K562 (cell line): Measurements from ENCODE around the gene TSPAN13.

Experiments used
- RAD21 ChIP-seq, 2 experiments: fragments of 250-450 bp in 1 of 2; fragments of 450-650 bp in 1 of 2; sonication (Bioruptor Pico) in 1 of 2; formaldehyde crosslinking in 1 of 2; IDR thresholded peaks in 1 of 2; conservative IDR thresholded peaks in 1 of 2; 2 replicates each; pipeline versions ENCODE4 v1.4.0 to v1.8.0; 2020 to 2022; ENCODE audit warnings: mild to moderate bottlenecking in 2 of 2, moderate library complexity in 1 of 2
- RBBP5 ChIP-seq: fragments of 200-600 bp; sonication (generic); IDR thresholded peaks from 2 replicates; pipeline ENCODE4 v1.6.1; 2012; ENCODE audit warnings: borderline replicate concordance, mild to moderate bottlenecking, low read length, control low read depth, inconsistent platforms; ENCODE audit not compliant: insufficient read depth, poor library complexity, severe bottlenecking
- TBP ChIP-seq: optimal IDR thresholded peaks from 2 replicates; pipeline ENCODE3; 2011; ENCODE audit warnings: low read depth, low read length, improper control_type of control experiment
- ZFX ChIP-seq: sonication (generic); formaldehyde crosslinking; IDR thresholded peaks from 2 replicates; pipeline ENCODE4 v1.8.0; 2022; ENCODE audit warnings: mild to moderate bottlenecking, missing genetic modification reagents, moderate library complexity
- ZNF197 ChIP-seq: fragments of 200-800 bp; sonication (Bioruptor generic); IDR thresholded peaks from 2 replicates; pipeline ENCODE4 v1.6.1; 2016; ENCODE audit warnings: low read depth, missing genetic modification characterization, missing compliant biosample characterization
- ZNF780A ChIP-seq: fragments of 250-450 bp; sonication (Bioruptor Pico); IDR thresholded peaks from 2 replicates; pipeline ENCODE4 v1.5.0; 2021; ENCODE audit warnings: mild to moderate bottlenecking
- TF ChIP-seq, protein P1 (sequence below), 3 experiments: IDR thresholded peaks in 2 of 3; conservative IDR thresholded peaks in 1 of 3; 2 replicates each; pipeline ENCODE4 v1.5.1; 2011 to 2012; ENCODE audit warnings: low read length in 3 of 3, mild to moderate bottlenecking in 3 of 3, control low read depth in 2 of 3, improper control_type of control experiment in 1 of 3, inconsistent platforms in 1 of 3, low read depth in 1 of 3, mixed read lengths in 1 of 3, moderate library complexity in 1 of 3; ENCODE audit not compliant: insufficient read depth in 2 of 3
- TF ChIP-seq, protein P2 (sequence below): fragments of 250-450 bp; sonication (Bioruptor Pico); IDR thresholded peaks from 2 replicates; pipeline ENCODE4 v1.8.0; 2021; ENCODE audit warnings: mild to moderate bottlenecking, moderate library complexity
- TF ChIP-seq, protein P3 (sequence below): fragments of 450-650 bp; IDR thresholded peaks from 2 replicates; pipeline ENCODE4 v1.7.1; 2018; ENCODE audit warnings: mild to moderate bottlenecking, low read depth; ENCODE audit not compliant: partially characterized antibody
- TF ChIP-seq, protein P4 (sequence below): fragments of 450-650 bp; formaldehyde crosslinking; IDR thresholded peaks from 2 replicates; pipeline ENCODE4 v1.4.0; 2022; ENCODE audit warnings: missing genetic modification characterization

DNA sequence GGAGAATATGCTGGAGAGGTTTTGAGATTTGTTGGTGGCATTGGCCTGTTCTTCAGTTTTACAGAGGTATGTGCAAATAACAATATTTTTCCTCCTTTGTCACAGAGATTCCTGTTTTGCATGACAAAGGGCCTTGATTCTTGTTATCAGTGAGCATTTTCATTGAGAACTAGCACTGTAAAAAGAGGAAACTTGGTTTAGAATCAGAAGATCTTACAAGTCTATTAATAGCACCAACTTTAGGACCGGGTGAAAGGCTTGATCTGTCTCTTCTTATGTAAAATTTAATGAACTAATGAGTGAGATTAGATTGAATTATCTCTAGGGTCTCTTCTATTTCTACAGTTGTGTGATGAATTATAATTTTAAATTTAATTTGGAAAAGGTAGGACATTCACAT lies 25.5 kb downstream of the TSPAN13 start:
- TF ChIP-seq RAD21 (CRISPR knock-in tag; conservative IDR thresholded peaks at IDR 0.05 in 1 of 2, IDR thresholded peaks at IDR 0.05 in 1 of 2), result no peak
- TF ChIP-seq, protein P1, sequence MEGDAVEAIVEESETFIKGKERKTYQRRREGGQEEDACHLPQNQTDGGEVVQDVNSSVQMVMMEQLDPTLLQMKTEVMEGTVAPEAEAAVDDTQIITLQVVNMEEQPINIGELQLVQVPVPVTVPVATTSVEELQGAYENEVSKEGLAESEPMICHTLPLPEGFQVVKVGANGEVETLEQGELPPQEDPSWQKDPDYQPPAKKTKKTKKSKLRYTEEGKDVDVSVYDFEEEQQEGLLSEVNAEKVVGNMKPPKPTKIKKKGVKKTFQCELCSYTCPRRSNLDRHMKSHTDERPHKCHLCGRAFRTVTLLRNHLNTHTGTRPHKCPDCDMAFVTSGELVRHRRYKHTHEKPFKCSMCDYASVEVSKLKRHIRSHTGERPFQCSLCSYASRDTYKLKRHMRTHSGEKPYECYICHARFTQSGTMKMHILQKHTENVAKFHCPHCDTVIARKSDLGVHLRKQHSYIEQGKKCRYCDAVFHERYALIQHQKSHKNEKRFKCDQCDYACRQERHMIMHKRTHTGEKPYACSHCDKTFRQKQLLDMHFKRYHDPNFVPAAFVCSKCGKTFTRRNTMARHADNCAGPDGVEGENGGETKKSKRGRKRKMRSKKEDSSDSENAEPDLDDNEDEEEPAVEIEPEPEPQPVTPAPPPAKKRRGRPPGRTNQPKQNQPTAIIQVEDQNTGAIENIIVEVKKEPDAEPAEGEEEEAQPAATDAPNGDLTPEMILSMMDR (IDR thresholded peaks at IDR 0.05 in 2 of 3, conservative IDR thresholded peaks at IDR 0.05 in 1 of 3; ENCODE audit: insufficient read depth in 2 of 3, low read depth in 1 of 3, low read length in 3 of 3), result no peak
- no peak for TF ChIP-seq RBBP5
- TF ChIP-seq TBP, result no peak
- TF ChIP-seq ZFX (CRISPR knock-in tag), result no peak
- TF ChIP-seq, protein P2, sequence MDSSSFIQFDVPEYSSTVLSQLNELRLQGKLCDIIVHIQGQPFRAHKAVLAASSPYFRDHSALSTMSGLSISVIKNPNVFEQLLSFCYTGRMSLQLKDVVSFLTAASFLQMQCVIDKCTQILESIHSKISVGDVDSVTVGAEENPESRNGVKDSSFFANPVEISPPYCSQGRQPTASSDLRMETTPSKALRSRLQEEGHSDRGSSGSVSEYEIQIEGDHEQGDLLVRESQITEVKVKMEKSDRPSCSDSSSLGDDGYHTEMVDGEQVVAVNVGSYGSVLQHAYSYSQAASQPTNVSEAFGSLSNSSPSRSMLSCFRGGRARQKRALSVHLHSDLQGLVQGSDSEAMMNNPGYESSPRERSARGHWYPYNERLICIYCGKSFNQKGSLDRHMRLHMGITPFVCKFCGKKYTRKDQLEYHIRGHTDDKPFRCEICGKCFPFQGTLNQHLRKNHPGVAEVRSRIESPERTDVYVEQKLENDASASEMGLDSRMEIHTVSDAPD (CRISPR knock-in tag), result no peak
- TF ChIP-seq, protein P3, sequence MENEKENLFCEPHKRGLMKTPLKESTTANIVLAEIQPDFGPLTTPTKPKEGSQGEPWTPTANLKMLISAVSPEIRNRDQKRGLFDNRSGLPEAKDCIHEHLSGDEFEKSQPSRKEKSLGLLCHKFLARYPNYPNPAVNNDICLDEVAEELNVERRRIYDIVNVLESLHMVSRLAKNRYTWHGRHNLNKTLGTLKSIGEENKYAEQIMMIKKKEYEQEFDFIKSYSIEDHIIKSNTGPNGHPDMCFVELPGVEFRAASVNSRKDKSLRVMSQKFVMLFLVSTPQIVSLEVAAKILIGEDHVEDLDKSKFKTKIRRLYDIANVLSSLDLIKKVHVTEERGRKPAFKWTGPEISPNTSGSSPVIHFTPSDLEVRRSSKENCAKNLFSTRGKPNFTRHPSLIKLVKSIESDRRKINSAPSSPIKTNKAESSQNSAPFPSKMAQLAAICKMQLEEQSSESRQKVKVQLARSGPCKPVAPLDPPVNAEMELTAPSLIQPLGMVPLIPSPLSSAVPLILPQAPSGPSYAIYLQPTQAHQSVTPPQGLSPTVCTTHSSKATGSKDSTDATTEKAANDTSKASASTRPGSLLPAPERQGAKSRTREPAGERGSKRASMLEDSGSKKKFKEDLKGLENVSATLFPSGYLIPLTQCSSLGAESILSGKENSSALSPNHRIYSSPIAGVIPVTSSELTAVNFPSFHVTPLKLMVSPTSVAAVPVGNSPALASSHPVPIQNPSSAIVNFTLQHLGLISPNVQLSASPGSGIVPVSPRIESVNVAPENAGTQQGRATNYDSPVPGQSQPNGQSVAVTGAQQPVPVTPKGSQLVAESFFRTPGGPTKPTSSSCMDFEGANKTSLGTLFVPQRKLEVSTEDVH, result no peak
- no peak for TF ChIP-seq ZNF197 (CRISPR knock-in tag)
- TF ChIP-seq, protein P4, sequence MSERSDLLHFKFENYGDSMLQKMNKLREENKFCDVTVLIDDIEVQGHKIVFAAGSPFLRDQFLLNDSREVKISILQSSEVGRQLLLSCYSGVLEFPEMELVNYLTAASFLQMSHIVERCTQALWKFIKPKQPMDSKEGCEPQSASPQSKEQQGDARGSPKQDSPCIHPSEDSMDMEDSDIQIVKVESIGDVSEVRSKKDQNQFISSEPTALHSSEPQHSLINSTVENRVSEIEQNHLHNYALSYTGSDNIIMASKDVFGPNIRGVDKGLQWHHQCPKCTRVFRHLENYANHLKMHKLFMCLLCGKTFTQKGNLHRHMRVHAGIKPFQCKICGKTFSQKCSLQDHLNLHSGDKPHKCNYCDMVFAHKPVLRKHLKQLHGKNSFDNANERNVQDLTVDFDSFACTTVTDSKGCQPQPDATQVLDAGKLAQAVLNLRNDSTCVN (CRISPR knock-in tag), result no peak
- TF ChIP-seq ZNF780A (CRISPR knock-in tag), result no peak
